Stimulated activated CD4-positive, alpha-beta T cell treated with anti-CD3 and anti-CD28 coated beads, Interleukin-12 subunit alpha, Interleukin-12 subunit beta, amount 100 ng/mL, for 48 hours (primary cell): ENCODE data around the gene CLMP.
"Not testable (repeated sequence)": the region's sequence is repeated elsewhere in the genome, so short reads cannot be mapped to it uniquely, and the experiment has no call there.

ENCODE experiments used
- DNase-seq, 3 donors: peaks; one replicate each; pipeline ENCODE4 v3.0.0-alpha.2; 2020; ENCODE audit warnings: low read depth in 2 of 3, low spot score in 1 of 3

CLMP gene

GRCh38 chr11:123169821-123170220 is 25.2 kb downstream of the CLMP start:
- DNase-seq = no peak

- no peak for DNase-seq
These were observed 26.0 kb downstream of the CLMP start for GRCh38 chr11:123168955-123169484.

- no peak for DNase-seq
These were observed 26.8 kb downstream of the CLMP start for GRCh38 chr11:123168241-123168640.

GRCh38 chr11:123166071-123166559 is 28.9 kb downstream of the CLMP start:
- peak in 2 of 3 donors; percentile 3 to 17 for DNase-seq

- no peak for DNase-seq
These were observed 30.2 kb downstream of the CLMP start for GRCh38 chr11:123164732-123165450.

- no peak for DNase-seq
These were observed 31.4 kb downstream of the CLMP start for GRCh38 chr11:123163621-123164020.

GRCh38 chr11:123161376-123162030 is 33.5 kb downstream of the CLMP start:
- DNase-seq = no peak

- DNase-seq = no peak
These were observed 35.7 kb downstream of the CLMP start for GRCh38 chr11:123159183-123159857.

- no peak for DNase-seq
These were observed 36.7 kb downstream of the CLMP start for GRCh38 chr11:123158033-123159003.

- DNase-seq = no peak
These were observed 42.1 kb downstream of the CLMP start for GRCh38 chr11:123152951-123153350.

GRCh38 chr11:123152346-123152745 is 42.7 kb downstream of the CLMP start:
- DNase-seq = not testable (repeated sequence)

- no peak for DNase-seq
These were observed 43.3 kb downstream of the CLMP start for GRCh38 chr11:123151796-123152195.

- no peak for DNase-seq
These were observed 43.7 kb downstream of the CLMP start for GRCh38 chr11:123151366-123151765.

- DNase-seq = no peak
These were observed 44.2 kb downstream of the CLMP start for GRCh38 chr11:123150882-123151281.

GRCh38 chr11:123148965-123149364 is 46.1 kb downstream of the CLMP start:
- DNase-seq = no peak

GRCh38 chr11:123145661-123146060 is 49.4 kb downstream of the CLMP start:
- no peak for DNase-seq

- no peak for DNase-seq
These were observed 49.8 kb downstream of the CLMP start for GRCh38 chr11:123145220-123145619.

- DNase-seq = no peak
These were observed 50.3 kb downstream of the CLMP start for GRCh38 chr11:123144707-123145106.

- no peak for DNase-seq
These were observed 51.1 kb downstream of the CLMP start for GRCh38 chr11:123143921-123144320.

GRCh38 chr11:123143476-123143875 is 51.6 kb downstream of the CLMP start:
- DNase-seq = no peak

- no peak for DNase-seq
These were observed 55.8 kb downstream of the CLMP start for GRCh38 chr11:123139206-123139605.
